ENCODE data around the gene TBC1D22A.

The TBC1D22A gene

GRCh38 chr22:46905834-46906233 is 143.4 kb downstream of the TBC1D22A start:
- no peak for DNase-seq (ENCODE audit: low read depth in 2 of 2, low spot score in 1 of 2)

DNA sequence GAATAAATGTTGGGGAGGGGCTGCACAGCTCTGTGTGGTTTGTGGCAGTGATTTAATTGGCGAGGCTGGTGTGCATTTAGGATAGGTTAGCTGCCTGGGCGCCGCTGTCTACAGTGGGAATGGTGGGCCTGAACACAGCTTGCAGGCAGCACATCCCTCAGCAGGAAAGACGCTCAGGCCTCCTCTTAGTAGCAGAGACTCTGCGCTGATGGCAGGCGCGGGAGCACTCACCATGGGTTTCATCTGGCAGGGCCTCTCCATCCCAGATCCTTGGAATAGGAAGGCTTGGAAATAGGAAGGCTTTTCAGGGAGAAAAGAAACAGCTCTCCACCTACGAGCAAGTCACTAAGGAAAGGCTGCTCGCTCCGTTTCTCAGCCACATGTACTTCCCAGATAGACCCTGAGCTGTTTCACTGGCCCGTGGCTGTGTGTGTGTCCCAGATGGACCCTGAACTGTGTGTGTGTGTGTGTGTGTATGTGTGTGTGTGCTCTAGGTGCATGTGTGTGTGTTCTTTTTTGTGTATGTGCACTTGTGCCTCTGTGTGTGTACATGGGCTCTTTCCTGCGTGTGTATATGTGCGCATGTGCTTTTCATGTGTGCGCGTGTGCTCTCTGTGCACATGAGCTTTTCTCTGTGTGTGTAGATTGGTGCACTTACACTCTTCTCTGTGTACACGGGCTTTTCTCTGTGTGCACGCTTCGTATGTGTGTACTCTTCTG is 144.0 kb downstream of the TBC1D22A start:
- no peak for DNase-seq (ENCODE audit: low read depth in 2 of 2, low spot score in 1 of 2)

DNA sequence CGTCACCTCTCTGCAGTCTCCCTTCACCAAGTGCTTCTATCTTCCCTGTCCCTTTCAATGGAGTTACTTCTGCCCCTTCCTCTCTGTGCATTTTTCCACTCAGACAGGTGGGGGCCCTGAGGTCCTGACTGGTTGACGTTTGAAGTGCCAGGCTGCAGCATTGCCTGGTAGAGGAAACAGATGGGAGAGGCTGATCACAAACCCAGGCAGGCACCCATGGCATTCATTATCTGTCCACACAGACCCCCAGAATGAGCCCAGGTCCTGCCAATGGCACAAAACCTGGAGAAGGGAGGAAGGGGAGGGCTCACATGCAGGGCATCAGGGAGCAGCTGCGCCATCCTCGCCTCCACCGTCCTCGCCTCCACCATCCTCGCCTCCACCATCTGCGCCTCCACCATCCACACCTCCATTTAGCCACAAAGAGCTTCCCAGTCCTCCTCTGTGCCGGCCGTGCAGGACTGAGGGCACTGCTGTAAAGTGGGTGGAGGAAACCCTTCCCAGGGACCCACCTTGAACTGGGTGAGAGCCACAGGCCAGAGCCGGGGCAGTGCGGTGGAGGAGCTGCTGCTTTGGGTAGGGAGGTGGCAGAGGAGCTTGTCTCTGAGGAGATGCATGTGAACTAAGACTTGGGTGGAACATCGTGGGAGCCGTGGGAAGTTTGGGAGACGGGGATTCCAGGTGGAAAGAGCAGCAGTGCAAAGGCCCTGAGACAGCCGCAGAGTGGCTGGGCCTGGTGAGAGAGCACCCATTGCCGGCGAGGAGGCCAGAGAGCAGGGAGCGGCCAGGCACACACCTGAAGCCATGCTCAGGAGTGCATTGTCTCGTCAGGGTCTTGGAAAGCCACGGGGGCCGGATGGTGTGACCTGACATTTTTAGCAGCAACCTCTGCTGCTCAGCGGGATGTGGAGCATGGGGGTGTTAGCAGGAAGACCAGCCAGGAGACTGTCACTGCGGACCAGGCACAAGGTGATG is 145.1 kb downstream of the TBC1D22A start:
- DNase-seq (ENCODE audit: low read depth in 2 of 2, low spot score in 1 of 2) = no peak

DNA sequence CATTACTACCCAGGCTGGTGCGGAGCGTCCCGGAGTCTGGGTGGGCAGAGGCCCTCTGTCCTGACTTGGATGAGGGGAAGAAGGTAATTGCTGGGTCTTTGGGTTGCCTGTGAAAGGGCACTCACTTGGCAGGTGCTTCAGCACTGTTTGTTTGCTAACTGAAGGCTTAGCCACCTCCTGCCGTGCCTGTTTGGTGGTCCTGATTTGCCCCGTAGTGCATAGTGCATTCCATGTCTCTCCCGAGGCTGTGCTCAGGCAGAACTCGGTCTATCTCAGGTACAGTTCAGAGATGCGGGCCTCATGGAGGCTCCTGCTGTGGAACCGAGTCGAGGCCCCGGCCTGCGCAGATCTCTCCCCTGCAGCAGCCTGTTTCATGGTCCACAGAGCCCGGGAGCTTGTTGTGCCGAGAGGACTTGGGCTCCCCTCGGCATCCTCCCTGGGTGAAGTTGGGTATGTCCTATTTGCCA is 146.2 kb downstream of the TBC1D22A start:
- no peak for DNase-seq (ENCODE audit: low read depth in 2 of 2, low spot score in 1 of 2)

DNA sequence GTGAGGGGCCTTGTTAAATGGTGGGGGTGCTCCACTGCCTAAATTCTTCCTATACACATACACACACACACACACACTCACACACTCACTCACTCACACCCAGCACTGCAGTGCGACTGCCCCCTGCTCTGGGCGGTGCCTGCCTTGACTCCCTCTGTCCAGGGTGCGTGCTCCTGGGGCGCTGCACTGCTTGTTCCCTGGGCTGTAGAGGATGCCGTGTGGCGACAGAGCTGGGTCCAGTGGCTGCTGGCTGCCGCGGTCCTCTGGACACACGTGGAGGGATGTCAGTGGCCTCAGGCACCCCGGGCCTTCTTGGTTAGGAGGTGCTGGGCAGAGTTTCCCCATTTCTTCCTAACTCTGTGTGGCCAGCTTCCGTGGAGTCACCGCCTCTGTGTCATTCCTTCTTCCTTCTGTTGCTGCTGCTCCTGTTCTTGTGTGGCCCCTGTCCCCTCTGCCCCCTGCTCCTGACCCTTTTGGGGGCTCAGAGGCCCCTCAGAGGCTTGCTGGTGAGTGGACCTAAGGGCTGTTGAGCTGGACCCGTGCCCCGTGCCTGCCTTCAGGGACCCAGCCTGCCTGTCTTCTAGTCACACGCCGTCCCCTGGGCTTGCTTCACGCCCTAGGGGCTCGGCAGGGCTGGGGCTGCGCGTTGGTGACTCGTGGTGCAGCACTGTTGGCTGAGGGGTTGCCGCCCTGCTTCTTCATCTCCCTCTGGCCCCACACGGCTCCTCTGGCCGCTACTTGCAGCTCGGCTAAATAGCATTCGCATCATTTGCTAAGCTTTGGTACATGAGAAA is 147.0 kb downstream of the TBC1D22A start:
- DNase-seq (ENCODE audit: low read depth in 2 of 2, low spot score in 1 of 2) = no peak

GRCh38 chr22:46910624-46911023 is 148.2 kb downstream of the TBC1D22A start:
- DNase-seq (ENCODE audit: low read depth in 2 of 2, low spot score in 1 of 2) = no peak

DNA sequence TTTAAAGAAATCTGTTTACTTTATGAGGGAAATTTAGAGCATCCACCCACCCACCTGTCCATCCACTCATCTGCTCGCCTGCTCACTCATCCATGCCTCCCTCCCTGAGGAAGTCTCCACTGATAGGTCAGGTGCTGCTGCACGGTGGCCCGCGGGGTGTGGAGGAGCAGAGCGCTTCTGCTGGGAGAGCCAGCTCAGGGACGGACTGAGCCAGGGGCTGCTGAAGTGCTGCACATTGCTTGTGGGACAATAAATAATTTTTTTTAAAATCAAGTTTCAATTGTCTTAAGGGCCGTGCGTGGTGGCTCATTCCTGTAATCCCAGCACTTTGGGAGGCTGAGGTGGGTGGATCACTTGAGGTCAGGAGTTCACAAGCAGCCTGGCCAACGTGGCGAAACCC is 148.9 kb downstream of the TBC1D22A start:
- no peak for DNase-seq (ENCODE audit: low read depth in 2 of 2, low spot score in 1 of 2)

GRCh38 chr22:46913351-46913750 is 150.9 kb downstream of the TBC1D22A start:
- no peak for DNase-seq (ENCODE audit: low read depth in 2 of 2, low spot score in 1 of 2)

DNA sequence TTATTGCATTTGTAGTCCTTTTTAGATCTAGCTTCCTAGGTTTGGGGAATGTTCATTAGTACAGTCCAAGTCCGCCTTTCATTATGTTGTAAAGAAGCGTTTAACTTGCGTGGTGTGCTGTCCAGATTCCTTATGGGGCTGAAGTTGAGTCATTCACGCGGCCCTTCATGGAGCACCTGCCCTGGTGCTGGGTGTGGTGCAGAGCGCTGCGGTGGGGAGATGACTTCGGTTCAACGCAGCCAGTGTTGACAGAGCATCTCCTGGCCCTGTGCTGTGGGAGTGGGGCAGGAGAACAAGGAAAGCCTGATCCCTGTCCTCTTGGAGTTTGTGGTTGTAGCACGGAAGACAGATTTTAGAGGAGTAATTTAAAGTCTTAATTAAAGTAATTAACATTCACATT is 152.0 kb downstream of the TBC1D22A start:
- DNase-seq (ENCODE audit: low read depth in 2 of 2, low spot score in 1 of 2) = no peak

- DNase-seq (ENCODE audit: low read depth in 2 of 2, low spot score in 1 of 2) = no peak
Measured at GRCh38 chr22:46914916-46915894, 152.8 kb downstream of the TBC1D22A start.

- no peak for DNase-seq (ENCODE audit: low read depth in 2 of 2, low spot score in 1 of 2)
Measured at GRCh38 chr22:46915950-46916730, 153.7 kb downstream of the TBC1D22A start.

GRCh38 chr22:46916886-46917770 is 154.7 kb downstream of the TBC1D22A start:
- no peak for DNase-seq (ENCODE audit: low read depth in 2 of 2, low spot score in 1 of 2)

- no peak for DNase-seq (ENCODE audit: low read depth in 2 of 2, low spot score in 1 of 2)
Measured at GRCh38 chr22:46917771-46918101, 155.3 kb downstream of the TBC1D22A start.

GRCh38 chr22:46918197-46918596 is 155.7 kb downstream of the TBC1D22A start:
- no peak for DNase-seq (ENCODE audit: low read depth in 2 of 2, low spot score in 1 of 2)

- DNase-seq (ENCODE audit: low read depth in 2 of 2, low spot score in 1 of 2) = no peak
Measured at GRCh38 chr22:46922037-46922436, 159.6 kb downstream of the TBC1D22A start.

DNA sequence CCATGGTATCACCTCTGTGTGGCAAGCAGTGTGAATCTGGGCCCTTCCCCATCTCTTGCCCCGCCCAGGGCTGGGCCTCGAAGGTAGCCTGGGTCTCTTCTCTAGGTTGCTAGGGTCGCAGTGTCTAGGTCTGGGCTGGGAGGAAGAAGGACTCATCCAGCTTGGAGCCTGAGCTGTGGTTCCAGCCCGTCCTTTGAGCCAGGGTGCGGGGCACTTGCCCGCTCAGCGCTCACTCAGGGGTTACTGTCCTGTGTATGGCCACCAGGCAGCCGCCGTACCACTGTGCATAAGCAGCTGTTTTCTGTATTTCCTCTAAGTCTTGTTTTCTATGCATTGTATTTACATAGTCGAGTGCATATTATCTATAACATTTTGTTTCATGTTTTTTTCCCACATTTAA is 160.9 kb downstream of the TBC1D22A start:
- DNase-seq (ENCODE audit: low read depth in 2 of 2, low spot score in 1 of 2) = no peak

GRCh38 chr22:46925818-46926217 is 163.4 kb downstream of the TBC1D22A start:
- DNase-seq (ENCODE audit: low read depth in 2 of 2, low spot score in 1 of 2) = no peak

DNA sequence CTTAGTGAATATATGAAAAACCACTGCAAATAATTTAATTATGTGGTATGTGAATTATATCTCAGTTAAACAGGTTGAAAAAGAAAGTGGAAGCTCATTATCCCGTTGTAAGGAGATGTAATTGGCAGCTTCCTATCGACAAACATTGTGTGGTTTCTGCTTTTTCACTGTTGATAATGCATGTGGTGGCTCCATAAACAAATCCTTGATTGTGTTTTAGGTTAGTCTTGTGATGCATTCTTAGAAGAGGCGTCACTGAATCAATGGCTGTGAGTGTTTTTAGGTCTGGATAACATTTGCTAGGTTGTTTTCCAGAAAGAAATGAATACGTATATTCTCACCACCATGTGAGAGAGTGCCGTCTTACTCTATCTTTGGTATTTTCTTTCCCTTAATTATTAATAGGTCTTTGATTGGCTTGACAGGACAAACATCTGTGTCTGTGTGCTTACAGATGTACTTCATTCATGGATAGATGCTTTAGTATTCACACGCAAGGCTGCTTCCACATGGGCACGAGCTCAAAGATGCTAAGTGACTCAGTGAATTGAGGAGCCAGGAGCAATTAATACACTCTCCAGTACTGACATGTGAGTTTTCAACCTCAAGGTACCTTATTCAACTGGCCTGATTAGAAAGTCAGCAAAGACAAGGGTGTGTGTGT is 166.7 kb downstream of the TBC1D22A start:
- DNase-seq (ENCODE audit: low read depth in 2 of 2, low spot score in 1 of 2) = no peak
